Measurements from ENCODE around the gene MXD1.

DNA sequence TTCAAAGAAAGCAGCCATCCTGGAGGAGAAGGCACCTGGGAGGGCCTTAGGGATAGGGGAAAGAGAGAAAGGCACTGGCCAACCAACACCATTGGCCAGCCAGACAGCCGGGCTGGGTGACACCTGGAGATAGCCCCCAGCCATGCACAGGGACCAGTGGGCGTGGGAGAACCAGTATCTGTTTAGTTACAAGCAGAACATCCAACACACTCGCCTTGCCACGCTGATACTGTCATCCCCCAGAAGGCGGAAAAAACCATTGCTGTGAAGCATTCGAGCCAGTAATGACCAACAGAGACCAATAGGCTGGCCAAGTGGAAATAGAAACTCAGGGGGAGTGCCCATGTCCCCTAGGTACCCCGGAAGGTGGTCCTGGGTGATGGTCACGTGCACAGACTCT, 31.0 kb downstream of the MXD1 start:
- TF ChIP-seq, protein P1, sequence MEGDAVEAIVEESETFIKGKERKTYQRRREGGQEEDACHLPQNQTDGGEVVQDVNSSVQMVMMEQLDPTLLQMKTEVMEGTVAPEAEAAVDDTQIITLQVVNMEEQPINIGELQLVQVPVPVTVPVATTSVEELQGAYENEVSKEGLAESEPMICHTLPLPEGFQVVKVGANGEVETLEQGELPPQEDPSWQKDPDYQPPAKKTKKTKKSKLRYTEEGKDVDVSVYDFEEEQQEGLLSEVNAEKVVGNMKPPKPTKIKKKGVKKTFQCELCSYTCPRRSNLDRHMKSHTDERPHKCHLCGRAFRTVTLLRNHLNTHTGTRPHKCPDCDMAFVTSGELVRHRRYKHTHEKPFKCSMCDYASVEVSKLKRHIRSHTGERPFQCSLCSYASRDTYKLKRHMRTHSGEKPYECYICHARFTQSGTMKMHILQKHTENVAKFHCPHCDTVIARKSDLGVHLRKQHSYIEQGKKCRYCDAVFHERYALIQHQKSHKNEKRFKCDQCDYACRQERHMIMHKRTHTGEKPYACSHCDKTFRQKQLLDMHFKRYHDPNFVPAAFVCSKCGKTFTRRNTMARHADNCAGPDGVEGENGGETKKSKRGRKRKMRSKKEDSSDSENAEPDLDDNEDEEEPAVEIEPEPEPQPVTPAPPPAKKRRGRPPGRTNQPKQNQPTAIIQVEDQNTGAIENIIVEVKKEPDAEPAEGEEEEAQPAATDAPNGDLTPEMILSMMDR (IDR thresholded peaks at IDR 0.05) = no peak
- TF ChIP-seq POLR2A (IDR thresholded peaks at IDR 0.05; ENCODE audit: low read depth) (no peak), POLR2AphosphoS5 (IDR thresholded peaks at IDR 0.05) (no peak), EP300 (IDR thresholded peaks at IDR 0.05) (no peak)

All from esophagus muscularis mucosa (tissue), 4 donors.